OCI-M1 (cell line): Measurements from ENCODE around the gene UGT1A7.

Experiments
- DNase-seq: peaks from one replicate; lab custom pipeline; 2025; lab: John Stamatoyannopoulos, UW

Gene UGT1A7

GRCh38 chr2:233761040-233761769 lies 79.5 kb downstream of the UGT1A7 start:
- no peak for DNase-seq

GRCh38 chr2:233764264-233764663 lies 82.6 kb downstream of the UGT1A7 start:
- no peak for DNase-seq

- DNase-seq, result no peak
These were observed 83.1 kb downstream of the UGT1A7 start for GRCh38 chr2:233764761-233765160.

DNA sequence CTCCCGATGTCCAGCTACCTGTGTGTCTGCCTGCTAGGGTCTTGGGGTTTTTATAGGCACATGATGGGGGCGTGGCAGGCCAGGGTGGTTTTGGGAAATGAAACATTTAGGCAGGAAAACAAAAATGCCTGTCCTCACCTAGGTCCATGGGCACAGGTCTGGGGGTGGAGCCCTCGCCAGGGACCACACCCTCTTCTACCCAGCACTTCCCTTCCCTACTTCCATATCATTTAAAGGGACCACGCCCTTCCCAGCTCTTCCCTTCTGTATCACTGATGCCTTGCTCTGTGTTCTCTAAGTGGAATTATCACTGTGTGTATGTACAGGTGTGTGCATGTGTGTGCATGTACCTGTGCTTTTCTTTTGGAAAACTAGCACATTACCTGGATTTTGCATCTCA lies 84.7 kb downstream of the UGT1A7 start:
- DNase-seq, result no peak

- DNase-seq, result no peak
These were observed 86.4 kb downstream of the UGT1A7 start for GRCh38 chr2:233768076-233768475.

DNA sequence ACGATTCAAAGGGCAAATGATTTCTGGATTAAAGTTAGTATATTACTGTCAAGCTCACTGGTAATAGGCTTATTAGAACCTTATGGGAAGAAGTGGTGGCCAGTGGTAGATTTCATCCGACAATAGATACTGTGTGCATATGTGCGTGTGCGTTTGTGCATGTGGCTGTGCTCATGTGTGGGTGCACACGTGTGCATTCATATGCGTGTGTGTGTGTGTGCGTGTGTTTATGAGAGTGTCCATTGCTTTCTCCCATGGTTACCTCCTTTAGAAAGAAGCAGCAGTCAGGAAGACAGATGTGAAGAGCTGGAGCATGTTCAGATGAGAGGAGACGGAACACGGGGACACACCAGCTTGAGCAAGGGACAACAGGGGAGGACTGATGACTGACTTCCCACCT lies 87.6 kb downstream of the UGT1A7 start:
- DNase-seq, result no peak

DNA sequence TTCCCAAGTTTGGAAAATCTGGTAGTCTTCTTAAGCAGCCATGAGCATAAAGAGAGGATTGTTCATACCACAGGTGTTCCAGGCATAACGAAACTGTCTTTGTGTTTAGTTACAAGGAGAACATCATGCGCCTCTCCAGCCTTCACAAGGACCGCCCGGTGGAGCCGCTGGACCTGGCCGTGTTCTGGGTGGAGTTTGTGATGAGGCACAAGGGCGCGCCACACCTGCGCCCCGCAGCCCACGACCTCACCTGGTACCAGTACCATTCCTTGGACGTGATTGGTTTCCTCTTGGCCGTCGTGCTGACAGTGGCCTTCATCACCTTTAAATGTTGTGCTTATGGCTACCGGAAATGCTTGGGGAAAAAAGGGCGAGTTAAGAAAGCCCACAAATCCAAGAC lies 90.5 kb downstream of the UGT1A7 start:
- no peak for DNase-seq

- DNase-seq, result no peak
These were observed 90.9 kb downstream of the UGT1A7 start for GRCh38 chr2:233772583-233772982.

DNA sequence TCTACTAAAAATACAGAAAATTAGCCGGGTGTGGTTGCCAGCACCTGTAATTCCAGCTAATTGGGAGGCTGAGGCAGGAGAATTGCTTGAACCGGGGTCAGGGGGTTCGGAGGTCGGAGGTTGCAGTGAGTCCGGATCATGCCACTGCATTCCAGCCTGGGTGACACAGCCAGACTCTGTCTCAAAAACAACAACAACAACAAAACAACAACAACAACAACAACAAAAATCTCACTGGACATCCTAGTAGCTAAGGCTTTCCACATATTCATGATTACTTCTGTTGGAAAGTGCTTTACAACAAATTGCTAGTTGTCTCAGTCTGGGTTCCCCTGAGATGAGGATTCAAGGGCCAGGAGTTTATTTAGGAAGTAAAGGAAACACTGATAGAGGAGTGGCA lies 92.2 kb downstream of the UGT1A7 start:
- DNase-seq, result no peak

DNA sequence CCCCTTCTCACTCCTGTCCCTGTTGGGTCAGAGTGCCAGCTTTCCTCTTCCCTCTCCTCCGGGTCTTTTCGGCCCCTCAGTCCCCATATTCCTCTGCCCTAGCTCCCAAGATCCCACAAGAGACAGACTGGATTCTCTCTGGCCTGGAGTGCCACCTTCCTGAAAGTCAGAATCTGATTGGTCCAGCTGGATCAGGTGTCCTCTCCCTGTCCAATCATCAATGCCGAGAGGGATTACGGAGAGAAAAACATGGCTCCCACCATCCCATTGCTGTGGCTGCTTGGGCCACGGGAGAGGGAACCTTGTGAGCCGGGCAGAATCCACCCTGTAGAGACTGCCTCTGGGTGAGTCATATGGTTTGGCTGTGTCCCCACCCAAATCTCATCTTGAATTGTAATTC lies 93.7 kb downstream of the UGT1A7 start:
- no peak for DNase-seq

DNA sequence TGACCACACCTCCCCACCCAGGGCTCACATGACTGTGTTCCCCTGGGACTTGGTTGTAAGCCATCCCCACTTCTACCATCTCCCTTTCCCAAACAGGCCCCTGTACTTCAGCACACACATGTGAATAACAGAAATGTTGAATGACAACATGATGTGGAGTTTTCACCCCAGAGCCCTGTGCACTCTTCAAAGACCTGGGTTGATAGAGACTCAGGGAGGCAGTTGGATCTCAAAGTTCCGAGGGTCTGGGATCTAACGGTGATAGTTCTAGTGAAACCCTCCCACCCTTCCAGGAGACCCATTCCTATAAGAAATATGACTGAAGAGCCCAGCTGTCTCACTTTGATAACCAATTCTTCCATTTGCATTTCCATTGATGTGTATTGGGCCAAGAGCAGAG lies 96.3 kb downstream of the UGT1A7 start, which contains the start of gene MROH2A:
TSS of gene MROH2A (plus strand) at position 301 of the 400 bp plus-strand sequence. CDS start 1,029 bp downstream, outside the sequence.
- DNase-seq, result no peak

- no peak for DNase-seq
These were observed 98.0 kb downstream of the UGT1A7 start for GRCh38 chr2:233779722-233780121.

DNA sequence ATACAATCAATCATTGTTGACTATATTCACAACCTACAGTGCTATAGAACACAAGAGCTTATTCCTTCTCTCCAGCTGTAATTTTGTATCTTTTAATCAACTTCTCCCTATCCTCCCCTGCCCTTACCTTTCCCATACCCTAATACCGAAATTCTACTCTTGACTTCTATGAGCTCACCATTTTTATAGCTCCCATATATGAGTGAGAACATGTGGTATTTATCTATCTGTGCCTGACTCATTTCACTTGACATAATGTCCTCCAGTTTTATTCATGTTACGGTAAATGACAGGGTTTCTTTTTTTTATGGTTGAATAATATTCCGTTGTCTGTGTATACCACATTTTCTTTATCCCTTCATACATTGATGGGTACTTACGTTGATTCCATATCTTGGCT lies 99.1 kb downstream of the UGT1A7 start:
- no peak for DNase-seq

- DNase-seq, result no peak
These were observed 107.9 kb downstream of the UGT1A7 start for GRCh38 chr2:233789554-233789953.

- no peak for DNase-seq
These were observed 109.6 kb downstream of the UGT1A7 start for GRCh38 chr2:233791151-233791882.

DNA sequence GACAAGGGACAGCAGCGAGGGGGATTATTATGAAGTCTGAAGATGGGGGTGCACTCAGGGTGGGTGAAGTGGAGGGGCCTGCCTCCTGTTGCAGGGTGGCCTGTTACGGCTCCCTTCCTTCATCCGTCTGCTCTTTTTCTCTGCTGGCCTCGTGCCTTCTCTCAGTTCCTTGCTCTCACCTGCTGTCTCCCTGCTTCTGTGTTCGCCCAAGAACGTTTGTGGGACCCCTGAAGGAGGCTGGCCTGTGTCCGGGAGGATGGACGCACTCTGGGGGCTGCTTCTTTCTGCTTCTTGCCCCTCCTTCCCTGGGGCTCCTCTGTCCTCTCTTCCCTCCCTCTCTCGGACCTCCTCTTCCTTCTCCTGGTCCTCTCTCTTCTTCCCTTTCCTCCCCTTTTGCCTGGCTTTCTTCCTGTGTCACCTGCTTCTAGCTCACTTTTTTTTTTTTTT lies 110.2 kb downstream of the UGT1A7 start:
- no peak for DNase-seq

DNA sequence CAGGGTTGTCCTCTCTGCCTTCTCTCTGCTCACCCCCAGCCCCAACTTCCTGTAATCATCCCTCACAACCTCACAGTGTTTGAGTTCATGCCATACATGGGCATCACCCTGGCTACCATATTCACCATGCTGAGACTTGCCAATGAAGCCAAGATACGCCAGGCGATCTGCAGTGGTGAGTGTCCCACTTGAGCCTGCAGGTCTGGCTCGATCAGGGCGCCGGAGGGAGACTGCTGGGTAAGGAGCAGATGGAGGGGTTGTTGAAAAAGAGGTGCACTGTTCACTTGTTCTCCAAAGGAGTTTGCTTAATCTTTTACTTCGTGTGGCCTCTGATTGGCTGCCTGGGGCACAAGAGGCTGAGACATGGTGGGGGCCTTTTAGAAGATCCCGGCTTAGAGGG lies 111.0 kb downstream of the UGT1A7 start:
- DNase-seq, result no peak

DNA sequence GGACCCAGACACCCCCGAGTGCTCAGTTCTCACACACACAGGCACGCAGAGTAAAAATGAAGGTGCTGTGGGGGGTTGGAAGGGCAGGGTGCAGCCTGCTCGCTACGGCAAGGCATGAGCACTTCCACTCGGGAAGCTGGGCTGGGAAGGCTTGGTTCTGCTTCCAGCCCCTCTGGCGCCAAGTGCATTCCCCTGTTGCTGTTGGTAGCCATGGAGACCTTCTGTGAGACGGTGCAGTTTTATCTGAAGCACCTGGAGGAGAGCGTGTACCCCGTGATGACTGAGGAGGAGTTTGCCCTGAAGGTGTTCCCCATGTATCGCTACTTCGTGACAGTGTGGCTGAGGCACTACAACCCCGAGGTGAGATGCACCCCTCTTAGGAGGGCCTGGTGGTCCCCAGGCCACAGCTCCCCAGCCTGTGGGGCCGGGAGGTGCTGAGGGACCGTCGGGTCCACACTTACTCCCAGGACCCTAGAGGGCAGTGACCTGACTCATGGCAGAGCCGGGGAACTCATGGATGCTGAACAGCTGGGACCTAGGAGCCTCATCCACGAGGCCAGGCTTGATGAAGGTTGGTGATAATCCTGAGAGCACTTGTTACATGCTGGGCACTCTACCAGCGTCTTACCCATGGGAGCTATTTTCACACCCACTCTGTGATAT lies 111.9 kb downstream of the UGT1A7 start:
- DNase-seq, result no peak

DNA sequence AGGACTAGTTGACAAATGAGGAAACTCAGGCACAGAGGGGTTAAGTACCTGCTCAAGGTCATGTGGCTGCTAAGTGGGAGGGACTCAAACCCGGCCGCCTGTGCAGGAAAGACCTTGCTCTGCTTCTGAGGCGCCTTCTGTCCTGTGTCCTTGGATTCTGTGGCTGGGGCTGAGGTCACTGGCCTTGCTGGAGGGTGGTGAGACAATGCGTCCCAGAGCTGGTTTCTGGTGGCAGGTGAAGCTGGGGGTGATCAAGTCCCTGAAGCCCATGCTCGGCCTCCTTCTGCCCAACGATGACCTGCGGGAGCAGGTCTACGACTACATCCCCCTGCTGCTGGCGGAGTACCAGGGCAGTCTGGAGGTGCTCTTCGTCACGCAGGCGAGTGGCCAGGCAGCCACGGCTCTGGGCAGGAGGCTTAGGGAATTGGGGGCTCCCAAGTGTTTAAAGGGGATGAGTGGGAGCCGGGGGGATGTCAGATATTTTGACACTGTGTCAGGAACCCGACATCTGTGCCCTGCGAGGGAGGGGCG lies 112.5 kb downstream of the UGT1A7 start:
- DNase-seq, result no peak

DNA sequence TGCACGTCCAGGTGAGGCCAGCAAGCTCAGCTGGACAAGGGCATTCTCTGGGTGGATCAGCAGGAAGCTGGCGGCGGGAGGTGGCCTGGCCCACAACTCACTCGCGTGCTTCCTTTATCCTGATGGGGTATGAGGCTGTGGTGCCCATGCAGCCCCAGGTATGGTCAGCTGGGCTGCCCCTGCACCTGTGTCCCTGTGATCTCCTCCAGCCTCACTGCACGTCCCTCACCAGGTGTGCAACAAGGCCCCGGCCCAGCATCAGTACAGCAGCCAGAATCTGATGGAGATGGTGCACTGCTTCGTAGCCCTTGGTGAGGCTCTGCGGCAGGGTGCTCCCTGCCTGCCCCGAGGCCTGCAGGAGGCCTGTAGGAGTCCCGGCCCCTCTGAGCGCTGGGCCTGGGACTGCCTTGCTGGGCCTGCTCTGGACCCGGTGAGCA lies 114.1 kb downstream of the UGT1A7 start:
- DNase-seq, result no peak

GRCh38 chr2:233796254-233796653 lies 114.6 kb downstream of the UGT1A7 start:
- no peak for DNase-seq

GRCh38 chr2:233798335-233799086 lies 116.8 kb downstream of the UGT1A7 start:
- no peak for DNase-seq
